Ammon's horn (tissue), 1 donor: ENCODE data around the gene GATA5.

Experiments
- DNase-seq: peaks from one replicate; pipeline ENCODE4 v3.0.0-alpha.2; 2016; ENCODE audit warnings: low spot score

Gene GATA5

DNA sequence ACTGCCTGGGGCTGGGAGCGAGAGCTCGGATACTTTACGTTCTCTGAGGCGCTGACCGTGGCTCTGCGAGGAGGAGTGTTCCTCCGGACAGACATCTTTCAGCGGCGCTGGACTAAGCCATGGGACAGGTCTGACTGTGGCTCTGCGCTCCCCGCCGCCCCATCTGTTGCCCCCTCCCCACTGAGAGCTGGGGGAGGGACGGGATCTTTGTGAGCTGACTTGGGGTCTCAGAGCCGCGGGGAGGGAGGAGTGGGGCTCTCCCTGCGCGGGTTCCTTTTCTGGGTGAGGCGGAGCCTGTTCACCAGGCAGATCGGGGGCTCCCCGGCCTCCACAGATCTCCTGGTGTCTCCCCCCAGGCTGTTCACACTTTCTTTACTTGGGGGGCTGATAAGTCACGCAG, 11.3 kb upstream of the GATA5 start:
- no peak for DNase-seq

DNA sequence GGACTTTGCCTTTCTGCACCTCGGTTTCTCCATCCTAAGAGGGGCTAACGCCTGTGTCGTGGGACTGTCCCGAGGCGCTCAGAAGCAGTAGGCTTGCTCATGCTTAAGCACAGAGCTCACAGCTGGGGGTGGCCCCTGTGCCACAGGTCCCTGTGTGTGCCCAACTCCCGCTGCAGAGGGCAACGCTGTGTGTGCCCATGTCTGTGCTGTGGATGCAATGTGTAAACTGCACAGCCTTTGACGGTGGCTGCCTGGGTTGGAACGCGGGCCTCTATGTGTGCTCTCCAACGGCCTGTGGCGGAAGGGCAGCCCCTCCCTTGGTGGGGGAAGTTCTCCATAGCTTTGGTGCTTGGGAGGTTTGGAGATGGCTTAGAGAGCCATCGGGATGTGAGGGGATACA, 10.7 kb upstream of the GATA5 start:
- DNase-seq: no peak

DNA sequence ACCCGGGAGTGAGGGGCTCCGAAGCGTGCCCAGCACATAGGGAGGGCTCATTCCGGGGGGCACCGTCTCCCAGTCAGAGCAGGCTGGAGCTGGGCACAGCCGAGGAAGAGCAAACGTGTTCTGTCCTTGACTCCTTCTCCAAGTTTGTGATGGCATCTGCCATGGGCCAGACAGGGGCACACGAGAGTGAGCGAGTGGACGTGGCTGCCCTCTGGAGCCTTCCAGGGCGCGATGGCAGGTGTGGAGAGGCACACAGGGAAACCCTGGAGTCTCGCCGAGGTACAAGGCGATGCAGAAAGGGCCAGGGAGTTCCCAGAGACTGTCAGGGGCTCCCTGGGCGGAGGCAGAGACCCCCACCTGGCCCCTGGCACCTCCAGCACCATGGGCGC, 9.9 kb upstream of the GATA5 start:
- no peak for DNase-seq

DNA sequence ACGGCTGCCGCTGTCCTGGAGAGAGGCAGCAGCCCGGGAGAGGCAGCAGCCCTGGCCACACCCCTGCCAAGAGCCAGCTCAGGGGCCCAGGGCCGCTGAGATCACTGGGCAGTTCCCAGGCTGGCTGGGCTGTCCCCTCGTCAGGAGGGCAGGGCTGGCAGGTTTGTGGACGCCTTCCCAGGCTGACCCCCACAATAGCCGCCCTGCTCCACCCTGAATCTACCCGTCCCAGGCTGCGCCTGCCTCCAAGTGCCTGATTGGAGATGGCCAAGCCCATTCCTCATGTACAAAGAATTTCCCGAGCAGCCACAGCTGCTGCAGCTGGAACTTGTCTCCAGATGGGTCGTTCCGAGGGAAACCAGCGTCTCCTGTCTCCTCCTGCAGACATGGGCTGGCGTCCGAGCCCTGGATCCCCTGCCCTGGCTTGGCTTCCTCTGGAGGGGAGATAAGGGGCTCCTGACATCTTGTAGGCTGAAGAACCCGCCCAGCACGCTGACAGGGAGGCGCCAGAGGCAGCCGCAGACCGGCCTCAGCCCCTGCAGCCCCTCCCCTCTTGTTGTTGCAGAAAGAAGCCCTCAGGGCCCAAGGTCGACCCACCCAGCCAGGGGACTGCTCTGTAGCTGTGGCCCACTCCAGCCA, 9.4 kb upstream of the GATA5 start:
- DNase-seq: no peak

DNA sequence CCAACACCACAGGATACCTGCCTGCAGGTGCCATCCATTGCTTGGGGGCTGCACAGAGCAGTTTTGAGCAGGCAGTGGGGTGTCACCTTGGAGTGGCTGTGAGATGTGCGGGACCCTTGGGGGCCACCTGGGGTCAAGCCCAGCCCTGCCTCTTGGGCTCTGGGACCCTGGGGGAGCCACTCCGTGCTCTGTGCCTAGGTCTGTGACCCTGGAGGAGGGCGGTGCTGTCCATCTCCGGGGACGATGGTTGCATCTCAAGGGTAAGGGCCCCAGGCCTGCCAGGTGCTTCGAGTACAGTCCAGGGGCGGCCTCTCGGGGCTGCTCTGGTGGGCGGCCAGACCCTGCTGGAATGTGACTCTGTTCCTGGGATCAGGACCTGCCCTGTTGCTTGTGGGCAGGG, 8.7 kb upstream of the GATA5 start:
- no peak for DNase-seq

DNA sequence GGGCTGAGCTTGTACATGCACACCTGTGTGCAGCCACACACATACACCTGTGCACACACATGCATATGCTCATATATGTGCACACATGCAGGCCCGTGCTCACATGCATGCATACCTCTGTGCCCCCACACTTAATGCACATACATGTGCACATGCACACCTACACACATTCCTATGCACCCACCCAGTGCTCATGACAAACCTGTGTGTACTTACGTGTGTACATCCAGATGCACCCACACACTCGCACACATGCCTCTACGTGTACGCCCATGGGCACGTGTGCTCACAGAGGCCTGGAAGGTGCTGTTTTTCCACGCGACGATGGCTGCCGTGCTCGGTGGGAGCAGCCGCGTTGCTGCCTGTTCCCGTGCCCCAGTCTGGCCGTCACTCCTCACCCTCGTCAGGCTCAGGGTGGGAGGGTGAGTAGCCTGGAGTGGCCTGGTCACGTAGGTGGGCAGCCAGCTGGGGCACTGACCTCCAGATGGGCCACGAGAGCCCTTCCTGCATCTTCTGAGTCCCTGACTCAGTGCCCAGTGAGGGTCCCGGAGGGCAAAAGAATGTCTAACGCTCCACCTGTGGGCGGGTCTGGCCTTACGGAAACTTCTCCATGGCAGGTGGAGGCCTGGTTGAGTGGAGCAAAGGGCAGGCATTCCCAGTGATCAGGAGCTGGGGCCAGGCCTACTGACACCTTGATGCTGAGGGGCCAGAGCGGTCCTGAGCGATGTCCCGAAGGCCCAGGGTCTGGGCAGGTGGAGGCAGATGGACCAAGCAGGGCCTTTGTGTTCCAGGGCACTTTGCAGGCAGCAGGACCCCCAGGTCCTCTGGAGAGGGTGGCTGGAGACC, 8.0 kb upstream of the GATA5 start:
- DNase-seq: no peak

DNA sequence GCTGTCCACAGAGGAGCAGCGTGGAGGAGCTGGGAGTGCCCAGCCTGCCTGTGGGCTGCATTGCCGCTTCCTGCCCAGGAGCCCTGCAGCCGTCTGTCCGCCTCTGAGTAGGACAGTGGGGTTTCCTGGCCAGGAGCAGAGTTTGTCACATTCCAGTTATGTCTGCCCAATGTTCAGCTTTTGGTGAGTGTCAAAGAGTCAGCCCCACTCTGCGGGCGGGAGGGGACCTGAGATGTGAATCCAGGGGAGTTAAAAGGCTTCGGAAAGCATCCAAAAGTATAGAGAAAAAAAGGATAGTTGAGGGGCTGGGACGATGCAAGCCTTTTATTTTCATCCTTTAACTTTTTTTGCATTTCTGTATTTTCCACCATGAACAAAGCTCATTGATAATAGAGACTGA, 7.2 kb upstream of the GATA5 start:
- no peak for DNase-seq

DNA sequence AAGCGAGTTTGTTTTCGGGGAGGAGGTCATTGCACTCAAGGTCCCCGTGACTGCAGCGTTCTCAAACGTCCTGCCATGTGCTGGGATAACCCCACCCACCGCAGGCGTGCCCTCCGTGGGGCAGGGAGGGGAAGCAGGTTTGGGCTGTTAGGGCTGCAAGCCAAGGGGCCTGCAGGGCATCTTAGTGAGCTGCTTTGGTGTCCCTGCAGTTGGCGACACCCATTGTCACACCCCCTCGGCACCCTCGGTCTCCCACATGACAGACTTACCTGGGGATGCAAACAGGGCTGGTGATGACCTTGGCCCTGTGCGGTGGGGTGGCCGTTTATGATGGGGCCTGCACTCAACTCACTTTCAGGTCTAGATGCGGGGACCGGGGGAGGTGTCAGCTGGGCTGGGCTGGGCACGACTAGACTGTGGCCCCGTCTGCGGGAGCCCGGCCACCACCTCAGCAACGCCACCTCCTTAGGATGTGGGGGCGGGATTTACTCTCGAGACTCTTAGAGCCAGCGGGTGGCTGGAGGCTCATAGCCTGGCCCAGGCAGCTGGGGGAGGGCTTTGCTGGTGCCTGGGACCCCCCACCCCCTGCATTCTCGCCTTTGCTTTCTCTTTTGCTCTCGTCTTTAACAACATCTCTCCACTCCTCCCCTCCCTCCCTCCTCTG, 6.5 kb upstream of the GATA5 start:
- no peak for DNase-seq

DNA sequence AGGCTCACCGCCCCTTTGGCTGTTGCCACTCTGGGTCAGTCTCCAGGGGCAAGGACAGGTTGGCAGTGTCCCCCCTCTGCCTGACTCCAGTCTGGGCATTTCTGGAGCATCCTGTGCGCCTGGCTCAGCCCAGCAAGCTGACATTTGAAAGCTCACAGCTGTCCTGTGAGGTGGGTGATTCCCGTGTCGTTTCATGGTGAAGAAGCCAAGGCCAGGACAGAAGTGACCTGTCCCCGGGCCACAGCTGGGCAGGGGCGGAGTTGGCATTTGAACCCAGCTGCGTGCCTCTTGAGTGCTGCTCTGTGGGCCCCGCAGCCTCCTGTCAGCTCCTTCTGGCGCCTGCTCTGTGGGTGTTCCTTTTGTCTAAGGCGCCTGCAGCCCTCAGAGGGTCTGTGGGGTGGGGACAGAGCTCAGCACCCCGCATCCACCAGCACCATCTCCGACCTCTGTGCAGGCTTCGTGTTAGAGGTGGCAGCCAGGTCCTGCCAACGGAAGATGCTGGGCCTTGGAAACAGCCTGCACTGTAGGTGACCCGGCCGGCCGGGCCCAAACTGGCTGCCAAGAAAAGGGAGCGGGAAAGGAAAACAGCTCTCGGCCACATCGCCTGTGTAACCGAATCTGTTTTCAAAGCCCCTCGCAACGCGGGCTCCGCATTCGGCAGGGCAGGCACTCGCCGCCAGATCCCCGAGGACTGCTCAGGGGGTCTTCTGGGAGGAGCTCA, 5.8 kb upstream of the GATA5 start:
- DNase-seq: no peak

DNA sequence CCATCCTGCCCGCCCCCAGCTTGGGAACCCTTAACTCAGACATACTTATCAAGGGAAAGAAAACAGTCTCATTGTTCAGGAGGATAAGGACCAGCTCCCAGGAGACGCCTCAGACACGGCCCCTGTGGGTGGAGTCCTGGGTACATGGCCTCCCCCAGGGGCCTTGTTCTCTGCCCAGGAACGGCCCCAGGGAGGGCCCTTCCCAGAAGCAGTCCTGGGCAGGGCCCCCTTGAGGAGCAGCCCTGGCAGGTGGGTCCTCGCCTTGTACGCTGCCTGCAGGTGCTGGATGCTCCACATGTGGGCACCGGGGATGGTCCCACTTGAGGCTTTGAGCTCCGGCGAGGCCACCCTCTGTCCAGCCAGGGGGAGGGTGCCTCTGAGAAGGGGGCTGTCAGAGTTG, 4.5 kb upstream of the GATA5 start:
- no peak for DNase-seq

DNA sequence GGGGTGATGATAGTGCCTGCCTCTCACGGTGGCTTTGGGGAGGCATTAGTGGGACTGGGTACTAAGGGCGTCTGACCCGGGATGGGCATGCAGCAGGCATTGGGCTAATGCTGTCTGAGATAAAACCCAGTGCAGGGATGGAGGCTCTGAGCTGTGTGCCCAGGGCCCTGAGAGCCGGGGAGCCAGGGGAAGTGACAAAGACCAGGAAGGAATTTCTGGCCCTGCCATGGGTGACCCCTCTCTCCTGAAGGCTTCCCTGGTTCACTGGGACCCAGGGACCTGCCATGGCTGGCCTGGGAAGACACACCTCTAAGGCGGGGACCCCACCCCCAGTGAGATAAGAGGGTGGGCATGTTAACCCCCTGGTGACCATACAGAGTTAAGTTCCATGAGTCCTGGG, 3.9 kb upstream of the GATA5 start:
- DNase-seq: no peak

DNA sequence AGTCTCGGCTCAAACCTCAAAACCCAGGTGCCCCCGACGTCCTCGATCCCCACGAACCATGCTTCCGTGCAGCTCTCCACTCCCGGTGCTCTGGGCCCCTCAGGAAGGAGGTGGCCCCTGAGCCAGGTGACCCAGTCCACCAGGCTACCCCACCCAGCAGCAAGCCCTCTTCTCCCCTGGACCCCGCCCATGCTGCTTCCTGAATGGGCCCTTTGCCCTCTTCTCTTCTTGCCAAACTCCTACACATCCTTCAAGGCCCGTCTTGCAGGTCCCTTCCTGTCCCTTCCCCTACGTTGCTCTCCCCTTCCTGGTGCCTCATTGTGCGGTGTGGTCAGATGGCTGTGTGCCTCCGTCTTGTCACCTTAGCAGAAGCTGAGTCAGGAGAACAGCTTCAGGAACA, 3.4 kb upstream of the GATA5 start:
- DNase-seq: no peak

DNA sequence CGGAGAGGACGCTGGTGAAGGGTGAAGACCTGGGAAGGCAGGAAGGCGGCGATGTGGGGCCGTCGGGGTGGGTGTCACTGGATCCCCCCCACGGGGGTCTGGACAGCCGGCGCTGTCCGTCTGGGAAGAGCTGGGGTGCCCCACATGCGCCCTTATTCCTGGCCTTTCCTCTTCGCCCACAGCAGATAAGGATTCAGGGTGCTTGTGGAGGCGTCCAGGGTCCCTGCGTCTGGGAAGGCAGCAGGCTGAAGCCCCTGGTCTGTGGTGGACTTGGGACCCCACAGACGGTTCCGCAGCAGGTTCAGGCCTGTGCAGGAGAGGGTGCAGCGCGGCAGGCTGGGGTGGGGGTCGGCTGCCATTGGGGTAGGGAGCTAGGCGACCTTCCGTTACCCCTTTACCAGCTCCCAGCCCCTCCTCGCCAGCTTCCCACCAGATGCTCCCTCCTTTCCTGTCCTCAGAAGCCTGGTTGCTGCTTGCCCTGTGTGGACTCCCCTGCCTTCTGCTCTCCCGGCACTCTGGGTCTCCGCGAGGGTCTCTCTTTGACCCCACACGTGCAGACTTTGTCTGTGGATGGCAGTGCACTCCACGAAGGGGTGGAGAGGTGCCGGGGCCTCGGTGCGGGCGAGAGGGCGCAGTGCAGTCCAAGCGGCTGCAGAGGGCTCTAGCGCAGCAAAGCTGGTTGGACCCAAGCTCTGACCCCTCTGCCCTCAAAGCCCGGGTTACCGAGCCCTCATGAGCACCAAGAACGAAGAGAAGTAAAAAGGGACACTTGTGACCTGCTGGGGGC, 2.1 kb upstream of the GATA5 start:
- DNase-seq: no peak

DNA sequence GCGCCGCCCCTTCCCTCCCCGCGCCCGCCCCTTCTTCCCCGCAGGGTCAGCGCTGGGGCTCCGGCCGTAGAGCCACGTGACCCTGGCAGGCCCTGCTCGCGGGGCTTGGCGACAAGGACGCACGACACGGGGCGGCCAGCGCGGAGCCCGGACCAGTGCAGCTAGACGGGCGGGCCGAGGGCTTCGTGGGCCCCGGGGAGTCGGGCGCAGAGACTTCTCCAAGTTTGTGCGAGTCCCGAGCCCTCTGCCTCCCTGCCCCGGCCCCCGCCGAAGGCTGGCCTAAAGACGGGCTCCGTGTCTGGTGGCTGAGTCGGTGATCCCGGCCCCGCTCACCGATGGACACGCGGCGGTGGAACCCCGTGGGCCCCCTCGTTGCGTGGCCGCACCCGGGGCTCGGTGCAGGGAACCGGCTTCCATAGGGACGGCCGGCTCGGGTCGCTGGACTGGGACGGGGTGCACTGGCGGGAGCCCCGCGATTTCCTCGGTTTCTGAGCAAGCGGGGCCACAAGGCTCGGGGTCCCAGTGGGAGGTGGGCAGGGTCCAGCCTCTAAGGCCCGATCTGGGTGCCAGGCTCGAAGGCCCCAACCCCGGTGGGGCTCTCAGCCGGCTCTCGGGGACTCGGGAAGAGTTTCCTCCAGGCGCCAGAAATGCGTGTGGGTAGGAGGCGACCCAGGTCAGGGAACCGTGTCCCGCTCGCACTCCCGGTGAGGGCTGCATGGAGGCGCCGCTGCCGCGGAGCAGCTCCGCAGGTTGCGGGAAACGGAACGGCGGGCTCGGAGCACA, 452 bp upstream of the GATA5 start:
- no peak for DNase-seq

DNA sequence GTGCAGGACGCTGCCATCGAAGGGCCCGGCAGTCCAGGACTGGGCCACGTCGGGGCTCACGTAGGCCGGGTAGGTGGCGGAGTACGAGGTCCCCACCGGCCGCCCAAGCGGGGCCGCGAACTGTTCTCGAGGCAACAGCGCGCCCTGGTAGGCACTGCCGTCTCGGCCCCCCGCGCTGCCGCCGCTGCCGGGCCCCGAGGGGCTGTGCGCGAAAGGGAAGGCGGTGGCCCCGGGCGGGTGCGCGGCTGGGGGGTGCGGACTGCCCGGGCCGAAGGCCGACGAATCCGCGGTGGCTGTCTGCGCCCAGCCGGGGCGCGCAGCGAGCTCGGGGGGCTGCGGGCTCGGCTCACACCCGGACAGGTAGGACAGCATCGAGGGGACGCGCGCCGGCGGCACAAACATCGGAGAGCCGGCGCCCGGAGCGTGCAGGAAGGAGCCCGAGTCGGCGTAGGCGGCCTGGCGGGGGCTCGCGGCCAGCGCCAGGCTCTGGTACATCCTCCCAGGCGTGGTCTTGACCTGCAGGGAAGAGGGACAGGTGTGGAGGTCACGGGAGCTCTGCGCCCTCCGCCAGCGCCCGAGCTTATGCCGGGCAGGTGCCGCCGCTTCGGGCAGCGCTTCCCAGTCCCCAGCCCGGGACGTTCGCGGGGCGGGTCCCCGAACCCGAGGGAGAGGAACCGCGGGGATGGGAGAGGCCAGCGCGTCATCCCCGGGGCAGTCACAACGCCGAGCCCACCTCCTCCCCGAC, 596 bp downstream of the GATA5 start:
- no peak for DNase-seq

DNA sequence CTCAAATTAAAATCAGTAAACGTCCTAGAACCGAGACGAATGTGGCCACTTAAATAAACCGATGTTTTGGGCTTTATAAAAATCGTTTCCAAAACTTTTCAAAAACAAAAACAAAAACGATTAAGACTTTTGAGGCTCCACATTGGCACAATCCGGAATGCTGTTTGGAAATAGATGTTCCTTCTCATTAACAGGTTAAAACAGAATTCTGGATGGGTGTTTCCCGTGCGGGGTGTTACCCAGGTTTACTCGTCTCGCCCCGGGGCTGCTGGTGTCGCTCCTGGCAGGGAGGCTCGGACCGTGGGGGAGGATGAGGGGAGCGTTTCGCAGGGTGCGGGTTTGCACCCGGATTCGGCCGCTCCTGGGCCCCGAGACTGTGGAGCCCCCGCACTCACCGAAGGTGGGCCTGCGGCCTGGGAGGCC, 1.2 kb downstream of the GATA5 start:
- DNase-seq: no peak

DNA sequence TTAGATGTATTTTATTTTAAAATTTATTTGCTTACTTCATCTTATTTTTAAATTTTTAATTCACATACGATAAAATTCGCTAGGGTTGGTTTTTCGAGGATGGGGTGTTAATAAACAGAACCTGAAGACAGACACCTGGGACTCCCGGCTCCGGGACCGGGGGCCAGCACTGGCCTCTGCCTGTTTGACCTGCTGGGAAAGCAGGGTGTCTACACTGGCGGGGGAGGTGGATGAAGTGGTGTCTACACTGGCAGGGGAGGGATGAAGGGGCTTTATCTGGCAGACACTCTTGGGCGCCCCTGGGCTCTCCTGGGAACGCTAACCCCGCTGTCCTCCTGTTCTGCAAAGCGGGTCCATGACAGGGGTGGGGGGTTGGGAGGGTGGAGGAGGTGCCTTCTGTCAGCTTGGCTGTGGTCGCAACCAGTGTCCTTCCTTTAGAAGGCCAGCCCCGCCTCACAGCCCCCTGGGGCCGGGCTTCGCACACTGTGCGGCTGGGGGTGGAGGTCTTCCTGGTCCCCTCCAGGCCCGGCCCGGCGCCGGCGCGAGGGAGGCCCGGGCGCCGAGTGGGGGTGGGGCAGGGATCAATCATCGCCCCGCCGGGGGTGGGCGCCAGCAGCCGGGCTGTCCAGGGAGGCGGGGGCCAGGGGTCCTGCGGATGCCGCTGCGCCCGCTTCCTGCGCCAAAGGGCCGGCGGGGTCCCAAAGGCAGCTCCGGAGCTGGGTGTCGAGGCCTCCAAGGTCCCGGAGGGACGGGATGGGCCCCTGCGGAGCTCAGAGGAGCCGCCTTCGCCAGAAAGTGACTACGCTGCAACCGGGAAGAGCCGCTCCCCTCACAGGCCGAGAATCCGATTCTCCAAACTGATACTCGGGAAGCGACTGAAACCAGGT, 1.8 kb downstream of the GATA5 start:
- no peak for DNase-seq

DNA sequence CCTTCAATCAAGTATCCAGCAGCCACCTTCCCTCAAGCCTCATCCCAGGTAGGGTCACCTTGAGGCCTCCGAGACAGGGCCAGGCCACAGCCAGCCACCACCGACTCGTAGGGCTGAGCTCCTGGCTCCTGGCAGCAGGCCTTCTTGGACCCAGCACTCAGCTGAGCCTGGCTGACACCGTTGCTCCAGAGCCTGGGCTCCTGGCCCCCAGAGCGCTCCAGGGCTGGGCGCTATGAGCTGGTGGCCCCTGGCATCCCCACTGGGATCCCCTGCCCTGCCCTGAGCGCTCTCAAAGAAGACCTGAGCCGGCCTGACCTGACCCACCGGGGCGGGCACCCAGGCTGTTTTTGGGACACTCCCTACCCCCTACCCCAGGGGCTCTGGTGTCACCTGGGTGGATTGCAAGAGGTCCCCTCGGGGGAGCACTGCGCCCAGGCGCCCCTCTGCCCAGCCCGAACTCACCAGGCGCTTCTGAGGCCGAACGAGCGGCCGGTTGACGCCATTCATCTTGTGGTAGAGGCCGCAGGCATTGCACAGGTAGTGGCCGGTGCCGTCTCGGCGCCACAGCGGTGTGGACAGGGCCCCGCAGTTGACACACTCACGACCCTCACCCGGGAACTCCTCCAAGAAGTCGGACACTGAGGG, 2.7 kb downstream of the GATA5 start:
- no peak for DNase-seq
